GM19035 (cell line): Measurements from ENCODE around the gene CACNA1C.

Experiments used
- ATAC-seq: cut with Tn5 transposase; IDR thresholded peaks from one replicate; pipeline ENCODE4 v1.9.1; 2021; ENCODE audit not compliant: unreplicated experiment

The CACNA1C gene

GRCh38 chr12:2034633-2035430 is 18.0 kb upstream of the CACNA1C start:
- no peak for ATAC-seq

GRCh38 chr12:2035431-2036055 is 17.2 kb upstream of the CACNA1C start:
- ATAC-seq: no peak

- no peak for ATAC-seq
These were observed 13.8 kb upstream of the CACNA1C start for GRCh38 chr12:2039034-2039433.

- ATAC-seq: no peak
These were observed 9.7 kb upstream of the CACNA1C start for GRCh38 chr12:2043054-2043453.

- ATAC-seq: no peak
These were observed 8.6 kb upstream of the CACNA1C start for GRCh38 chr12:2044165-2044564.

- no peak for ATAC-seq
These were observed 5.8 kb upstream of the CACNA1C start for GRCh38 chr12:2046957-2047356.

DNA sequence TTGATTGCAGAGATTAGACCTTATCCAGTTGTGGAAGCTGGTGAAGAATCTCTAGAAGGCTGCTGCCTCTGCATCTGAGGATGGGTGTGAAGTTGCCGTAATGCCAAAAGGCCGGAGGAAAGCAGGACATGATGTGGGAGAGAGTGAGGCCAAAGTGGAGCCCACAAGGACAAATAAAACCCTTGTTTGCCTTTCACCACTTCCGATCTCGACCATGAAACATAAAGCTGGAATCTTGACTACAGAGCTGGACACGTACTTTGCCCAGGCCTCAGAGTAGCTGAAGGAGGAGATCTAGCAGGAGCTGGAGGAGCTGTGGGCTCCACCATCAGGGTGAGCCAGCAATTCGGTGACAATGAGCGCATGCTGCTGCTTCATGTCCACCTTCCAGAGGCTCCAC is 5.0 kb upstream of the CACNA1C start:
- ATAC-seq: no peak

GRCh38 chr12:2049604-2050540 is 2.9 kb upstream of the CACNA1C start:
- no peak for ATAC-seq

GRCh38 chr12:2051700-2052621 is 826 bp upstream of the CACNA1C start:
- no peak for ATAC-seq

- no peak for ATAC-seq
These were observed 904 bp downstream of the CACNA1C start for GRCh38 chr12:2053691-2054090.

DNA sequence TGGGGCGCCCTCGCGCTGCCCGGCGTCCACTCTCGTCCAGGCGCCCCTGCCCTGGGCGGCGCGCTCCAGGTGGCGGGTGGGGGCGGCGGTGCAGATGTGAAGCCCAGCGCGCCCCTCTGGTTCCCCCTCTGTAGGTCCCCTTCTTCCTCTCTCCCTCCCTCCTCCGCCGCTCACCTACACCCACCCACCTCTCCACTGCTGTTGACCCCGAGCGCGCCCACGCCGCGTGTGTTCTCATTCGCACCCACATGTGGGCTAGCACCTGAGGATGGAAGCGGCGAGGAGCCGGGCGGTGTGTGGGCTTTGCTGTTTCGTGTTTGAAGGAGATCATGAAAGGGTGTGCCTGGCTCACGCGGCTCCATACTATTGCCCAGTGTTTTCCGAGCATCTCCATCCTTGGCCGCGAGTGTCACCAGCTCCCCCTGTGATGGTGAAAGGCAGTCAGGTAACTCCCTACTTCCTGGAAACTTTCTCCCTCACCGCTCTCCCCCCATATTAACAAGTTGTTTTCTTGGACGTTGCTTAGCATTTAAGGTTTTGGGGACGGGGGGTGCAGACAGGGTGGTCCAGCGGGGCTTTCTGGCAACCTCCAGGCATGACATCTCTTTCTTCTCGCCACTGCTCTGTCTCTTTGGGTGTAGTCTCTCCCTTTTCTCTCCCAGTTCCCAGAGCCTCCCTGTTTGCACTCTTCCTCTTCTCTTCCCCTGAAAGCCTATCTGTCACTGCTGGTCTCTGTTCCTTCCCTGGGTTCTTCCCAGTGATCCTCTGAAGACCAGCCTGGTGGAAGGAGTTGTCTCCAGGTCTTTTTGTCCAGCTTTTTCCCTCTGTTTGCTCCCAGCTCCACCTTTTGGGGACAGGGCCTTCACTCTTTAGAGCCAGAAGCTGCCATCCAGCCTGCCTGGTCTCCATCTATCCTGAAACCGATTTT is 1.6 kb downstream of the CACNA1C start:
- ATAC-seq: no peak

DNA sequence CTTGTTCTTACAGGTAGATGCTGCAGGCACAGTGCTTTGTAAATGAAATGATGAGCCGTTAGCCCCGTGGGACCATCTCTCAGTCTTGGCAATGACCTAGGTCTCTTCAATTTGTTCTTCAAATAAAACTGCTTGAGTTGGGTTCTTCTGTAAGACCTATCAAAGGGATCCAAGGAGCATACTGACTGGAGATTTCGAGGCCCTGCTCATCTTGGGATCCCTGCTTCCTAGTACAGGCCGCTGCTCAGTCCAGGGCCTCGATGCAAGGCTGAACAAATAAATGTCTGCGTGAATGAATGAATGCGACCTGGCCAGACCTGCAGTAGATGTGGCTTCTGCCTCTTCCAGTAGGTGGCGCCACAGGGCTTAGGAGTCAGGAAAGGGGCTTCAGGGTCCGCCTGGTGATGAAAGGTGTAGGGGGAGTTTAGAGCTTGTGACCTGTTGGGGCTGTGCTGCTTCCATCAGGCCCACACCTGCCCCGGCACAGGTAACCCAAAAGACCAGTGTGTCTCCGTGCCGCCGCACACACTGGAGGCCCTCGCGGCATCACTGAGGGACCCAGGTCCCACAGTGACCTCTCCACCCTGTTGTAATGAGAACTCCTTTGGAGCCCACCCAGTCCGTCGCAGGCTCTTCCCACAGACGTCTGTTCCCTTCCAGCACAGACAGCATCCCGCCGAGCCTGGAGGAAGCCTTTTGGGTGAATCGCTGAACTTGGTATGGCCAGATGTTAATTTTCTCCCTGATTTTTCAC is 4.4 kb downstream of the CACNA1C start:
- no peak for ATAC-seq

DNA sequence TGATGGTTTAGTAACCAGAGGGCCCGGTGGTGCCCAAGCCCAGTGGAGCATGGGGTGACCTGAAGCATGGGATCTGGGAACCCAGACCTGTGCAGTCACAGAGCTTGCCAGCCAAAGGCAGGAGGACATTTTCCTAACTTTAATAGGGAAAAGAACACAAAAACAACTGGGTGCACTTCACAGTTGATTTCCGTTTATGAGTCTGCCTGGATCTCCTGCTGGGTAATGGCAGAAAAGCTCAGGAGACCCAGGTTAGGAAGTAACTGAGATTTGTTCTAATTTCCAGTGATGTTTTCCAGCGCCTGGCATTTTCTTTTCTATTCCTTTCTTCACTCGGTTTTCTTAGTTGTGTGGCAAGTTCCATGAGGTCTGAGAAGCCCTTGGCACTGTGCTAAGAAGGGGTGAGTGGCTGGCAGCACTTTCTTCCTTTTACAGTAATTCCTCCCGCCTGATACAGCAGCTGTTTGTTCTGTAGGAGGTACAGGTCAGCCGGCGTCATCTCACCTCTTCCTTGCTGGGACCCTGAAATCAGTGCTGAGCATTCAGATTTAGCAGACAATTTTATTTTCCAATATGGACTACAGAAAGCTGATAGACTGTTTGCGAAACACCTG is 5.1 kb downstream of the CACNA1C start:
- ATAC-seq: no peak

- ATAC-seq: no peak
These were observed 6.0 kb downstream of the CACNA1C start for GRCh38 chr12:2058837-2059236.

GRCh38 chr12:2061402-2061801 is 8.6 kb downstream of the CACNA1C start:
- no peak for ATAC-seq

DNA sequence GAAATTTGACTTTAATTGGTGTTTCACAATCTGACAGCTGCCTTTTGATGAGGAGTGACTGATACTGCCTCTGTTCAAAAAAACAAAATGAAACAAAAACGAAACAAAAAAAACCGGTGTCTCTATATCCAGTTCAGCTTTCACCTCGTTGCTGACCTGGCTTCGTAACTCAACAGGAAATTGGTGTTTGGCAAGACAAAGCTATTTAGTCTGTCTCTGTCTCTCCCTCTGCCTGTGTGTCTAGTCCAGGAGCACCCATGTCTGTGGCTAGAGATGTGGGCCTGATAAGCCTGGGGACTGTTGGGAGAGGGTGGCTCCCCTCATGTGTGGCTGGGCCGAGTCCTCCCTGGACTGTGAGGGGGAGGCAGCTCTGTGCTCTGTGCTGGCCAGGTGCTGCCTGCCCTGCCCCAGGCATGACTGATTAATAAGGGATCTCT is 11.3 kb downstream of the CACNA1C start:
- no peak for ATAC-seq

GRCh38 chr12:2068653-2069052 is 15.9 kb downstream of the CACNA1C start:
- ATAC-seq: no peak

DNA sequence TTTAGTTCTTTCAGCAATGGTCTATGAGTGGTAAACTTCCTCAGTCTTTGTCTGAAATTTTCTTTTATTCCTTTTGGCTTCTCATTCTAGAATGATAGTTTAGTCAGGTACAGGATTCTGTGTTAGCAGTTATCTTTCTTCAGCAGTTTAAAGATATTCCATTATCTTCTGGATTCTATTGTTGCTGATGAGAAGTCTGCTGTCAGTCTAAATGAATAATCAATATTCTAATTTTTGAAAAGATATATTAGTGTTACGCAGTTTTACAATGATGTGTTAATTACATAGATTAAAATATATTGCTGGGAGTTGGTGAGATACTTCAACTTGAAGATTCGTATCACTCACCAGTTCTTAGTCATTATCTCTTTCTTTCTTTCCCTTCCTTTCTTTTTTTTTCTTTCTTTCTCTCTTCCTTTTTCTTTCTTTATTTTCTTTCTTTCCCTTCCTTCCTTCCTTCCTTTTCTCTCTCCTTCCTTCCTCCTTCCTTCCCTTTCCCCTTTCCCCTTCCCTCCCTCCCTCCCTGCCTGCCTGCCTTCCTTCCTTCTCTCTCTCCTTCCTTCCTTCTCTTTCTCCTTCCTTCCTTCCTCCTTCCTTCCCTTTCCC is 17.8 kb downstream of the CACNA1C start:
- ATAC-seq: no peak
